Glutamatergic neuron (in vitro differentiated cells): ENCODE data around the gene SLC23A2. TPM values are rescaled to one million over a fixed set of nuclear protein-coding genes. Genes with fewer than 3 reads are reported as not detected.

ENCODE experiments used
- DNase-seq: peaks from one replicate; pipeline ENCODE4 v3.0.0; 2022
- H3K27ac Mint-ChIP-seq: one replicate; pipeline ENCODE4 v1.8.0; 2020; ENCODE audit warnings: mild to moderate bottlenecking, mixed read lengths, inconsistent platforms; ENCODE audit not compliant: unreplicated experiment
- H3K27me3 Mint-ChIP-seq: one replicate; pipeline ENCODE4 v1.8.0; 2020; ENCODE audit warnings: mild to moderate bottlenecking, moderate library complexity, mixed read lengths, inconsistent platforms; ENCODE audit not compliant: unreplicated experiment
- H3K36me3 Mint-ChIP-seq: one replicate; pipeline ENCODE4 v1.8.0; 2020; ENCODE audit warnings: mild to moderate bottlenecking, mixed read lengths, inconsistent platforms; ENCODE audit not compliant: unreplicated experiment
- H3K4me1 Mint-ChIP-seq: one replicate; pipeline ENCODE4 v1.8.0; 2020; ENCODE audit warnings: mild to moderate bottlenecking, low read depth, mixed read lengths, inconsistent platforms; ENCODE audit not compliant: unreplicated experiment
- H3K4me3 Mint-ChIP-seq: one replicate; pipeline ENCODE4 v1.8.0; 2020; ENCODE audit warnings: mild to moderate bottlenecking, mixed read lengths, inconsistent platforms; ENCODE audit not compliant: unreplicated experiment
- H3K9me3 Mint-ChIP-seq: one replicate; pipeline ENCODE4 v1.8.0; 2020; ENCODE audit warnings: mild to moderate bottlenecking, moderate library complexity, mixed read lengths, inconsistent platforms; ENCODE audit not compliant: unreplicated experiment
- total RNA-seq: library from RNA; stranded (reverse); fragmentation: NEBNext Ultra II Directional; extraction: Animal tissue kit (Norgen Biotek cat#: 25700); gene quantifications from one replicate; pipeline ENCODE4 v1.2.1, GENCODE V29; 2021; ENCODE audit not compliant: unreplicated experiment
- TF ChIP-seq, protein P1 (sequence below): fragments of 200-600 bp; sonication (generic); IDR thresholded peaks from one replicate; pipeline ENCODE4 v1.5.0; 2021; ENCODE audit not compliant: partially characterized antibody, unreplicated experiment

The SLC23A2 gene
- total RNA-seq, 1 donor from 2014 or later = 20.4 TPM

DNA sequence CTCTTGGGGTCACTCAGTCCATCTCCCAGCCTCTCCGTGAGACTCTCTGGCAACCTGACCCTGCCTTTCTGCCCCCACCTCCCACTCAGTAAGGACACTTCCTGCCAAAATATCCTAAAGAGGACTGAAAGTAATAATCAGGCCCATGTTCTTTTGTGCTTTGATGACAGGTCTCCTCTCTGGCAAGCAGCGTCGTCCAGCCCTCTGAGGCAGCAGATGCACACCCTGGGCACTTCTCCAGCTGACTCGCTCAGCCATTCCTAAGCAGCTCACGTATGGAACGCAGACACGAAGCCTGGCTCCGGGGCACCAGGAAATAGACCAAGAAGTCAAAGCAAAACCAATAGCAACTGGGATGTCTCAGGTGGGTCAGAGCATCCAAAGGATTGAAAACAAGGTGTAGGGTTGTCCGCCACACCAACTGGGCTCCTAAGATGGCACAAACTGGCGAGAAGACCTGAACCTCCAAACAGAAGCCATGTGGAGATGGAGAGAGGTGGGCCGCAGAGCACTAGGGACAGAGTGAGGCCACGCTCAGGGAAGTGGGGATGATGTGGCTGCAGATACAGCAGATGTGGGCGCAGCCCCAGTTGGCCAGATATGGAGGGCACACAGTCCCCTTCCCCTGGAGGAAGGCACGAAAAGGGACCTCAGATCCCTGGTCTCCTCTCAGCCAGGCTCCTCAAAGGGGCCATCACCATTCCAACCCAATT lies 180.3 kb downstream of the SLC23A2 start:
- Mint-ChIP-seq H3K9me3 (peaks cover 12% of the 10 kb centered on the region), H3K4me1 (peaks cover 23% of the 10 kb centered on the region), H3K36me3 (peaks cover 8% of the 10 kb centered on the region), H3K4me3 (peak overlapping the region; percentile 91), H3K27me3 (peaks cover 2% of the 10 kb centered on the region), H3K27ac (peak overlapping the region; percentile 79)
- TF ChIP-seq, protein P1, sequence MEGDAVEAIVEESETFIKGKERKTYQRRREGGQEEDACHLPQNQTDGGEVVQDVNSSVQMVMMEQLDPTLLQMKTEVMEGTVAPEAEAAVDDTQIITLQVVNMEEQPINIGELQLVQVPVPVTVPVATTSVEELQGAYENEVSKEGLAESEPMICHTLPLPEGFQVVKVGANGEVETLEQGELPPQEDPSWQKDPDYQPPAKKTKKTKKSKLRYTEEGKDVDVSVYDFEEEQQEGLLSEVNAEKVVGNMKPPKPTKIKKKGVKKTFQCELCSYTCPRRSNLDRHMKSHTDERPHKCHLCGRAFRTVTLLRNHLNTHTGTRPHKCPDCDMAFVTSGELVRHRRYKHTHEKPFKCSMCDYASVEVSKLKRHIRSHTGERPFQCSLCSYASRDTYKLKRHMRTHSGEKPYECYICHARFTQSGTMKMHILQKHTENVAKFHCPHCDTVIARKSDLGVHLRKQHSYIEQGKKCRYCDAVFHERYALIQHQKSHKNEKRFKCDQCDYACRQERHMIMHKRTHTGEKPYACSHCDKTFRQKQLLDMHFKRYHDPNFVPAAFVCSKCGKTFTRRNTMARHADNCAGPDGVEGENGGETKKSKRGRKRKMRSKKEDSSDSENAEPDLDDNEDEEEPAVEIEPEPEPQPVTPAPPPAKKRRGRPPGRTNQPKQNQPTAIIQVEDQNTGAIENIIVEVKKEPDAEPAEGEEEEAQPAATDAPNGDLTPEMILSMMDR = no peak
- no peak for DNase-seq

GRCh38 chr20:4819901-4820300 lies 181.4 kb downstream of the SLC23A2 start:
- H3K4me3 Mint-ChIP-seq = no peak overlapping the region
- H3K36me3 Mint-ChIP-seq = peaks cover 8% of the 10 kb centered on the region
- H3K27me3 Mint-ChIP-seq = peaks cover 2% of the 10 kb centered on the region
- H3K27ac Mint-ChIP-seq = no peak overlapping the region
- peaks cover 12% of the 10 kb centered on the region for H3K9me3 Mint-ChIP-seq
- TF ChIP-seq, protein P1 = no peak
- no peak for DNase-seq
- H3K4me1 Mint-ChIP-seq = peaks cover 23% of the 10 kb centered on the region

DNA sequence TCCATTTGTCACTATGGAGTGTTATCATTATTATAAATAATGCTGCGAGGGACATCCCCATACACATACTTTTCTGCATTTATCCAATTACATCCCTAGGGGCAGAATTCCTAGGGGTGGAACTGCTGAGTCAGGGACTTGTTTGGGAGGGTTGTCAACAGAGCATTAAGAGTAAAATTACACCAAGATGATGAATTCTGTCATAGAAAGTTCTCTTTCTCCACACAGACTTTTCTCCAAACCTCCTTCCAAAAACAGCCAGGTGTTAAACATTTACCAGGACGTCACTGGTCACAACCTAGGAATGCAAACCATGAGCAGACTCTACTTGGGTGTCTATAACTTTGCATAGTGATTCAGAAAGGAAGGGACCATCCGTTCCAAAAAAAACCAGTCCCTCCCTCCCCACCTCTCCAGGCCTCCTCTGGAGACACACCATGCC lies 184.1 kb downstream of the SLC23A2 start:
- H3K27me3 Mint-ChIP-seq = peaks cover 4% of the 10 kb centered on the region
- peaks cover 12% of the 10 kb centered on the region for H3K9me3 Mint-ChIP-seq
- TF ChIP-seq, protein P1 = no peak
- H3K27ac Mint-ChIP-seq = no peak overlapping the region
- peaks cover 8% of the 10 kb centered on the region for H3K36me3 Mint-ChIP-seq
- H3K4me3 Mint-ChIP-seq = no peak overlapping the region
- no peak for DNase-seq
- peaks cover 25% of the 10 kb centered on the region for H3K4me1 Mint-ChIP-seq

- peaks cover 14% of the 10 kb centered on the region for H3K4me1 Mint-ChIP-seq
- DNase-seq = no peak
- peaks cover 5% of the 10 kb centered on the region for H3K9me3 Mint-ChIP-seq
- H3K36me3 Mint-ChIP-seq = peaks cover 5% of the 10 kb centered on the region
- no peak overlapping the region for H3K4me3 Mint-ChIP-seq
- peaks cover 4% of the 10 kb centered on the region for H3K27me3 Mint-ChIP-seq
- TF ChIP-seq, protein P1 = no peak
- no peak overlapping the region for H3K27ac Mint-ChIP-seq
Measured at GRCh38 chr20:4815628-4816027, 185.7 kb downstream of the SLC23A2 start.

DNA sequence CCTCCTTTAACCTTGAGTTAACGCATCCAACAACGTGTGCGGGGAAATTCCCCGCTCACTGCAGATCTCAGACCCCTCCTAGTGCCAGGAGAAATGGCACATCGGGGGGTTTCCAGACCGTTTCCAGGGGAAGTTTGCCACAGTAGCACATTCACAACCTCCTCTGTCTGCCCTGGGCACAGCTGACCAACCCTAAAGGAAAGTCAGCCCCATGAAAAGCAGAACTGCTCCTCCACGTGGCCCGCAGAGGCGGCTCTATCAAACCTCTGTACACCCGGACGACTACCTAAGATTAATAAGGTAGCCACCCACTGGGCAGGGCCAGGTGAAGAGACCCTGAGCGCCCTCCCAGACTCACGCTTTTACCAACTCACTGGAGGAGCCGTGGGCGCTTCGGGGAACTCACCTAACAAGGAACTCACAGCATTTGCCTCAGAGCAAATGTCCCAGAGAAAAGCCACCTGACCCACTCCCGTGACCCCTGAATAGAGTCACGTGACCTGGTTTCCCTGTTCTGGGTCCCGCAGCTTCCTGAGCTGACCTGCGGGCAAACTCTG lies 186.5 kb downstream of the SLC23A2 start:
- Mint-ChIP-seq H3K27me3 (peaks cover 4% of the 10 kb centered on the region), H3K36me3 (peaks cover 5% of the 10 kb centered on the region), H3K4me3 (no peak overlapping the region), H3K4me1 (peaks cover 14% of the 10 kb centered on the region), H3K27ac (peak overlapping the region; percentile 5), H3K9me3 (peaks cover 3% of the 10 kb centered on the region)
- DNase-seq = no peak
- TF ChIP-seq, protein P1 = no peak
